ENCODE results near the gene RASGEF1B. TPM values are rescaled to one million over a fixed set of nuclear protein-coding genes. Genes with fewer than 3 reads are reported as not detected.

The RASGEF1B gene
- total RNA-seq, 4 donors from 2014 or later = 35.0 to 56.7 (median 50.2) TPM

DNA sequence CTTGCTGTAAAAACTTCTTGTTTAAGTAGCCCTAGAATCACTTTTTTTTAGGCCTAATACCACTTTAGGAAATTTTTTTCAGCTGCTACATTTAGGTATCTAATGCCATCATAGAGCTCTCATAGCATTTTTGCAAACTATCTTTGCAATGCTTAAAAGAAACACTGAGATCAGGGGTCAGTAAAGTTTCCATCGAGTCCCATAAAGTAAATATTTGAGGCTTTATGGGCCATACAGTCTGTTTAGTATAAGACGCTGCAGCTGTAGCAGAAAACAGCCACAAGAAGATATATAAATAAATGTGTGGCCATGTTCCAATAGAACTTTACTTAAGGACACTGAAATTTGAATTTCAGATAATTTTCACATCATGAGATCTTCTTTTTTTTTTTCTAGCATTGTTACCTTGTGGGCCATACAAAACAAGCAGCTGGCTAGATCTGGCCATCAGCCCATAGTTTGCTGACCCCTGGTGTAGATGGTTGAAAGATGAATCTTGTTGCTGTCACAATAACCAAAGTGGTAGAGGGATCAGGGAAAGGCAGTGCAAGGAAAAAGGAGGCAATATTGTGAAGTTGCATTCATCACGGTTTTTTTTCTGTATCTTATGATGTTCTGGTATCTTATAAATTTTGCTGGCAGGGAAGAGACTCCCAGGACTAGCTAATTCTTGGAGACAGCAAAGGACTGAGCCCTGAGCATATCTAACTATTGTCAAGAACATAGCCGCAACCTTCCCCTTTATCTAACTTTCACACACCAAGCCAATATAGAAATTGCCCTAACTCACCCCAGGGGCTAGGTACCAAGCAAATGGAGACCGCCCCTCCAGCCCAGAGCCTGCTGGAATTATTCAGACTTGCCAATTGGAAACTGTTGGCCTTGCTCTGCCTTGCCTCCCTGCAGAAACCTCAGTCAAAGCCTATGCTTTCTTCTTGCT lies 46.6 kb downstream of the RASGEF1B start:
- TF ChIP-seq, protein P1, sequence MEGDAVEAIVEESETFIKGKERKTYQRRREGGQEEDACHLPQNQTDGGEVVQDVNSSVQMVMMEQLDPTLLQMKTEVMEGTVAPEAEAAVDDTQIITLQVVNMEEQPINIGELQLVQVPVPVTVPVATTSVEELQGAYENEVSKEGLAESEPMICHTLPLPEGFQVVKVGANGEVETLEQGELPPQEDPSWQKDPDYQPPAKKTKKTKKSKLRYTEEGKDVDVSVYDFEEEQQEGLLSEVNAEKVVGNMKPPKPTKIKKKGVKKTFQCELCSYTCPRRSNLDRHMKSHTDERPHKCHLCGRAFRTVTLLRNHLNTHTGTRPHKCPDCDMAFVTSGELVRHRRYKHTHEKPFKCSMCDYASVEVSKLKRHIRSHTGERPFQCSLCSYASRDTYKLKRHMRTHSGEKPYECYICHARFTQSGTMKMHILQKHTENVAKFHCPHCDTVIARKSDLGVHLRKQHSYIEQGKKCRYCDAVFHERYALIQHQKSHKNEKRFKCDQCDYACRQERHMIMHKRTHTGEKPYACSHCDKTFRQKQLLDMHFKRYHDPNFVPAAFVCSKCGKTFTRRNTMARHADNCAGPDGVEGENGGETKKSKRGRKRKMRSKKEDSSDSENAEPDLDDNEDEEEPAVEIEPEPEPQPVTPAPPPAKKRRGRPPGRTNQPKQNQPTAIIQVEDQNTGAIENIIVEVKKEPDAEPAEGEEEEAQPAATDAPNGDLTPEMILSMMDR (IDR thresholded peaks at IDR 0.05) = no peak
- no peak for ATAC-seq (ENCODE audit: low FRiP score)
- no peak for DNase-seq (ENCODE audit: low spot score)

GRCh38 chr4:81424336-81424735 lies 47.4 kb downstream of the RASGEF1B start:
- ATAC-seq (ENCODE audit: low FRiP score) = no peak
- TF ChIP-seq, protein P1 (IDR thresholded peaks at IDR 0.05) = no peak
- no peak for DNase-seq (ENCODE audit: low spot score)

DNA sequence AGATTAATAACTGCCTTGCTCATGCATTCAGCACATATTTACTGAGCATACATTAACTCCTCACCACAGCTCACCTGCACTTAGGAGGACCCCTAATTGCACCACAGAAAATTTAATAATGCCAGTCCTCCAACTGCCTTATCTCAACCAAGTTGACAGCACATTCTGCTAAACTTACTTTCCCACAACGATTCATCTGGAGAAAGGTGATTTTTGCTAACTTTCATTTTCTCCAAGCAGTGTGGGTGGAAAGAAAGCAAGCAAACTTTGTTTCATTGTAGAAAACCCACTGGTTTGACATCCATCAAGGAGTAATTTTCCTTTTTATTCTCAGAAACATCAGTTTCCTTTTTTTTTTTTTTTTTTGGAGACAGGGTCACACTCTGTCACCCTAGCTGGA lies 49.1 kb downstream of the RASGEF1B start:
- no peak for ATAC-seq (ENCODE audit: low FRiP score)
- no peak for DNase-seq (ENCODE audit: low spot score)
- TF ChIP-seq, protein P1 (IDR thresholded peaks at IDR 0.05) = no peak

GRCh38 chr4:81421346-81422218 lies 50.1 kb downstream of the RASGEF1B start:
- TF ChIP-seq, protein P1 (IDR thresholded peaks at IDR 0.05) = no peak
- DNase-seq (ENCODE audit: low spot score) (no peak), ATAC-seq (ENCODE audit: low FRiP score) (no peak)

DNA sequence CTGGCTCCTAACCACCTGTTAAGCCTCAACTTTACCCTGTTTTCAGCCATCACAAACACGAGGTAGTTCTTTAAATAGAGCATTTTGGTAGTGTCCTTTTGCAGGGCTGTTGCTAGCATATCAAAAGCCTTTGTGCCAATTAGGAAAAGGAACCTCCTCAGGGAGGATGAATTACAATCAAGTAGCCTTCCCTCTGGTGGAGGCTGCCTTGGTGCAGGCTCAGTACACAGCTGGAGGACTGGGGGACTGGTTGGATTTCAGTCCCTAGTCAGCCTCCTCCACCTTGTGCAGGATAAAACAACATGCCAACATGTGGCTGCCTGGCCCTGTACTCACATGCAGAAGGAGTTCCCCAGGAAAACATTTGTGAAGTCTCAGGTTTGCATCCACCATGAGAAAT lies 53.1 kb downstream of the RASGEF1B start:
- DNase-seq (ENCODE audit: low spot score) = no peak
- no peak for ATAC-seq (ENCODE audit: low FRiP score)
- TF ChIP-seq, protein P1 (IDR thresholded peaks at IDR 0.05) = no peak

GRCh38 chr4:81412946-81413495 lies 58.7 kb downstream of the RASGEF1B start:
- ATAC-seq (ENCODE audit: low FRiP score) (no peak), DNase-seq (ENCODE audit: low spot score) (no peak)
- TF ChIP-seq, protein P1 (IDR thresholded peaks at IDR 0.05) = no peak
